HEK293 (cell line): ENCODE measurements around the gene SPPL2B.

Experiments used
- CTCF ChIA-PET: fragments of 350-600 bp; formaldehyde crosslinking; extraction: SDS; loops from one replicate; lab custom pipeline; 2021; ENCODE audit warnings: antibody characterized with exemption; lab: Yijun Ruan, JAX
- POLR2A ChIA-PET: fragments of 300-600 bp; formaldehyde crosslinking; extraction: SDS; loops from one replicate; lab custom pipeline; 2020; ENCODE audit warnings: antibody characterized with exemption, inconsistent platforms; lab: Yijun Ruan, JAX
- H3K27ac ChIP-seq: fragments of 200-500 bp; sonication (Bioruptor generic); 2 replicates; pipeline ENCODE4 v1.5.1; 2014; ENCODE audit warnings: low read depth, low read length, control low read depth, inconsistent platforms; ENCODE audit errors: extremely low read depth
- H3K36me3 ChIP-seq, 2 experiments: fragments of 200-500 bp in 1 of 2; sonication (Bioruptor generic) in 1 of 2; 1 replicate in 1 of 2; 2 replicates in 1 of 2; pipeline ENCODE4 v1.5.1; 2014 to 2017; ENCODE audit warnings: inconsistent platforms in 2 of 2, low read length in 2 of 2; ENCODE audit not compliant: control insufficient read depth in 2 of 2, insufficient read depth in 1 of 2
- H3K4me1 ChIP-seq: fragments of 200-500 bp; sonication (Bioruptor generic); 2 replicates; pipeline ENCODE4 v1.5.1; 2014; ENCODE audit warnings: mild to moderate bottlenecking, low read length, inconsistent platforms; ENCODE audit not compliant: control insufficient read depth, insufficient read depth
- H3K4me3 ChIP-seq: 2 replicates; pipeline ENCODE4 v1.5.1; 2011; ENCODE audit warnings: low read depth, mild to moderate bottlenecking, control low read depth, low read length, moderate library complexity
- H3K9me3 ChIP-seq: fragments of 200-500 bp; sonication (Bioruptor generic); 2 replicates; pipeline ENCODE4 v1.5.1; 2014; ENCODE audit warnings: low read depth, low read length, inconsistent platforms; ENCODE audit not compliant: control insufficient read depth, insufficient read depth
- BCL11A ChIP-seq: fragments of 450-650 bp; formaldehyde crosslinking; IDR thresholded peaks from 2 replicates; pipeline ENCODE4 v1.5.1; 2016; ENCODE audit warnings: low read depth, missing biosample characterization, missing genetic modification characterization
- FEZF1 ChIP-seq: fragments of 450-650 bp; formaldehyde crosslinking; IDR thresholded peaks from 2 replicates; pipeline ENCODE4 v1.5.1; 2016; ENCODE audit warnings: missing biosample characterization, missing genetic modification characterization
- MEIS1 ChIP-seq: sonication (generic); formaldehyde crosslinking; IDR thresholded peaks from 2 replicates; pipeline ENCODE4 v1.8.1; 2022; ENCODE audit warnings: missing genetic modification reagents, mild to moderate bottlenecking, borderline replicate concordance
- PBX3 ChIP-seq: sonication (generic); formaldehyde crosslinking; IDR thresholded peaks from 2 replicates; pipeline ENCODE4 v1.8.1; 2022; ENCODE audit warnings: mild to moderate bottlenecking, moderate library complexity, missing genetic modification reagents
- PRDM6 ChIP-seq: fragments of 450-650 bp; formaldehyde crosslinking; IDR thresholded peaks from 2 replicates; pipeline ENCODE4 v1.5.1; 2017; ENCODE audit warnings: missing biosample characterization, missing genetic modification characterization
- SP7 ChIP-seq: fragments of 450-650 bp; formaldehyde crosslinking; IDR thresholded peaks from 2 replicates; pipeline ENCODE4 v1.5.1; 2016; ENCODE audit warnings: missing biosample characterization, missing genetic modification characterization
- ZBTB26 ChIP-seq: fragments of 450-650 bp; formaldehyde crosslinking; optimal IDR thresholded peaks from 2 replicates; pipeline ENCODE3; 2016; ENCODE audit warnings: missing biosample characterization, mild to moderate bottlenecking, missing genetic modification characterization
- ZNF121 ChIP-seq: fragments of 450-650 bp; formaldehyde crosslinking; IDR thresholded peaks from 2 replicates; pipeline ENCODE4 v1.5.1; 2016; ENCODE audit warnings: missing biosample characterization, missing genetic modification characterization
- ZNF146 ChIP-seq: fragments of 450-650 bp; formaldehyde crosslinking; IDR thresholded peaks from 2 replicates; pipeline ENCODE4 v1.5.1; 2016; ENCODE audit warnings: missing biosample characterization, missing genetic modification characterization
- ZNF155 ChIP-seq: fragments of 450-650 bp; formaldehyde crosslinking; IDR thresholded peaks from 2 replicates; pipeline ENCODE4 v1.5.1; 2016; ENCODE audit warnings: missing biosample characterization, missing genetic modification characterization
- ZNF169 ChIP-seq: fragments of 450-650 bp; formaldehyde crosslinking; IDR thresholded peaks from 2 replicates; pipeline ENCODE4 v1.5.1; 2016; ENCODE audit warnings: missing biosample characterization, missing genetic modification characterization
- ZNF175 ChIP-seq: fragments of 450-650 bp; formaldehyde crosslinking; IDR thresholded peaks from 2 replicates; pipeline ENCODE4 v1.5.1; 2016; ENCODE audit warnings: missing biosample characterization, missing genetic modification characterization
- ZNF2 ChIP-seq: fragments of 450-650 bp; formaldehyde crosslinking; IDR thresholded peaks from 2 replicates; pipeline ENCODE4 v1.5.1; 2016; ENCODE audit warnings: missing biosample characterization, missing genetic modification characterization
- ZNF202 ChIP-seq: fragments of 450-650 bp; formaldehyde crosslinking; IDR thresholded peaks from 2 replicates; pipeline ENCODE4 v1.5.1; 2016; ENCODE audit warnings: missing biosample characterization, missing genetic modification characterization, borderline replicate concordance
- ZNF221 ChIP-seq: fragments of 450-650 bp; formaldehyde crosslinking; IDR thresholded peaks from 2 replicates; pipeline ENCODE4 v1.5.1; 2017; ENCODE audit warnings: missing biosample characterization, missing genetic modification characterization, borderline replicate concordance
- ZNF398 ChIP-seq: fragments of 450-650 bp; formaldehyde crosslinking; IDR thresholded peaks from 2 replicates; pipeline ENCODE4 v1.5.1; 2017; ENCODE audit warnings: missing biosample characterization, missing genetic modification characterization
- ZNF48 ChIP-seq: fragments of 450-650 bp; formaldehyde crosslinking; IDR thresholded peaks from 2 replicates; pipeline ENCODE4 v1.5.1; 2016; ENCODE audit warnings: missing biosample characterization, missing genetic modification characterization
- ZNF488 ChIP-seq: fragments of 450-650 bp; formaldehyde crosslinking; IDR thresholded peaks from 2 replicates; pipeline ENCODE4 v1.5.1; 2016; ENCODE audit warnings: missing biosample characterization, missing genetic modification characterization
- ZNF549 ChIP-seq: fragments of 450-650 bp; IDR thresholded peaks from 2 replicates; pipeline ENCODE4 v1.5.1; 2018; ENCODE audit warnings: missing biosample characterization, missing genetic modification characterization, mild to moderate bottlenecking, inconsistent platforms, moderate library complexity
- ZNF558 ChIP-seq: fragments of 450-650 bp; formaldehyde crosslinking; IDR thresholded peaks from 2 replicates; pipeline ENCODE4 v1.5.1; 2016; ENCODE audit warnings: missing biosample characterization, missing genetic modification characterization
- ZNF658 ChIP-seq: fragments of 450-650 bp; formaldehyde crosslinking; IDR thresholded peaks from 2 replicates; pipeline ENCODE4; 2016; ENCODE audit warnings: missing biosample characterization, missing genetic modification characterization
- ZNF660 ChIP-seq: fragments of 450-650 bp; IDR thresholded peaks from 2 replicates; pipeline ENCODE4 v1.5.1; 2018; ENCODE audit warnings: missing biosample characterization, mild to moderate bottlenecking, missing genetic modification characterization

The SPPL2B gene

GRCh38 chr19:2350656-2351055 lies 22.2 kb downstream of the SPPL2B start (continued):
- TF ChIP-seq ZNF155 (no peak), ZNF175 (no peak), ZNF169 (tag by site-specific recombination) (no peak), ZNF221 (no peak), BCL11A (tag by site-specific recombination) (no peak), ZNF121 (tag by site-specific recombination) (no peak), ZNF488 (no peak), ZNF549 (tag by site-specific recombination) (no peak)

- Histone ChIP-seq H3K27ac (no peak overlapping the region), H3K4me3 (no peak overlapping the region), H3K9me3 (no peaks in the 10 kb centered on the region), H3K4me1 (no peaks in the 10 kb centered on the region), H3K36me3 (peaks cover 0 to 40% of the 10 kb centered on the region in 2 experiments; a peak in 1 of 3 replicates)
- ChIA-PET CTCF (no interaction called here), POLR2A (no interaction called here)
- TF ChIP-seq ZNF202: no peak
Observed at GRCh38 chr19:2351591-2351990, 23.1 kb downstream of the SPPL2B start.

GRCh38 chr19:2352121-2352520 lies 23.6 kb downstream of the SPPL2B start:
- ChIA-PET POLR2A (no interaction called here), CTCF (no interaction called here)
- Histone ChIP-seq H3K4me3 (no peak overlapping the region), H3K27ac (no peak overlapping the region), H3K9me3 (no peaks in the 10 kb centered on the region), H3K36me3 (peaks cover 0 to 35% of the 10 kb centered on the region in 2 experiments; a peak in 1 of 3 replicates), H3K4me1 (no peaks in the 10 kb centered on the region)
- TF ChIP-seq PBX3 (CRISPR knock-in tag): no peak
- TF ChIP-seq MEIS1: no peak
- TF ChIP-seq PRDM6 (tag by site-specific recombination): no peak
- no peak for TF ChIP-seq FEZF1 (tag by site-specific recombination)
- TF ChIP-seq ZNF558 (tag by site-specific recombination): no peak
- no peak for TF ChIP-seq ZNF398 (tag by site-specific recombination)
- no peak for TF ChIP-seq ZNF549 (tag by site-specific recombination)
- no peak for TF ChIP-seq ZNF155
- no peak for TF ChIP-seq SP7 (tag by site-specific recombination)
- no peak for TF ChIP-seq ZBTB26 (tag by site-specific recombination)
- TF ChIP-seq ZNF658 (tag by site-specific recombination): no peak
- no peak for TF ChIP-seq ZNF146 (tag by site-specific recombination)
- no peak for TF ChIP-seq ZNF2 (tag by site-specific recombination)
- no peak for TF ChIP-seq ZNF48 (tag by site-specific recombination)
- TF ChIP-seq ZNF660 (tag by site-specific recombination): no peak
